ENCODE measurements around the gene AP1B1. TPM values are rescaled to one million over a fixed set of nuclear protein-coding genes. Genes with fewer than 3 reads are reported as not detected.

Gene AP1B1
- total RNA-seq, 1 donor from 2014 or later: 70.3 TPM

DNA sequence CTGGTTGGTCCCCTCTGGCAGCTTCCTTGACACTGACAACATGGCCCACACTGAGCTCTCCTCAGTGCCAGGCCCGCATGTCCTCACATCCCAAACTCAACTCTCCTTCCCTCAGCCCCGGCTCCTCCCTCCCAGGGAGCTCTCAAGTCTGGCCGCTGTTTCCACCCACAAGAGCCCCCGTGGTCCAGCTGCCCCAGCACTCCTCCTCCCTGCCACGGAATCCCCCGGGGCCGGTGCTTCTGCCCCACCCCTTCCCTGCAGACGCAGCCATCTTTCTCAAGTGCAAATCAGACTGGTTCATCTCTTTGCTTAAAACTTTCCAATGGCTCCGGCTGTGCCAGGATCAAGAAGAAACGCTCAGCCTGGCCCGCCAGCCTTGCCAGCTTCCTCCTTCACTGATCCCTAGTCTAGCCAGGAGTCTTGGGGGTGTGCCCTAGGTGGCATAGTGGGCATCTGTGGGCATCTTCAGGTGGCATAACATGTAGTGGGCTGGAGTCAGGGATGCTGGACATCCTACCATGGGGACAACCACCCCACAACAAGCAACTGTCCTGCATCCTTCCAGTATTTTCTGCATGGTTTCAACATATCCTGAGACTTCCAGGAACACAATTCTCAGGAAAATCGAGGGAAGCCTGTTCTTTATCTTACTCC is 50.6 kb downstream of the AP1B1 start:
- Histone ChIP-seq H3K9me3 (no peaks in the 10 kb centered on the region), H3K4me3 (no peak overlapping the region), H3K36me3 (peaks cover 100% of the 10 kb centered on the region), H3K27ac (no peak overlapping the region), H3K27me3 (ENCODE audit: low read depth) (no peaks in the 10 kb centered on the region), H3K4me1 (peaks cover 7% of the 10 kb centered on the region)
- intact Hi-C loops (cut with DNase I): no loop called here
- no peak for DNase-seq
- no peak for ATAC-seq
- TF ChIP-seq, protein P1, sequence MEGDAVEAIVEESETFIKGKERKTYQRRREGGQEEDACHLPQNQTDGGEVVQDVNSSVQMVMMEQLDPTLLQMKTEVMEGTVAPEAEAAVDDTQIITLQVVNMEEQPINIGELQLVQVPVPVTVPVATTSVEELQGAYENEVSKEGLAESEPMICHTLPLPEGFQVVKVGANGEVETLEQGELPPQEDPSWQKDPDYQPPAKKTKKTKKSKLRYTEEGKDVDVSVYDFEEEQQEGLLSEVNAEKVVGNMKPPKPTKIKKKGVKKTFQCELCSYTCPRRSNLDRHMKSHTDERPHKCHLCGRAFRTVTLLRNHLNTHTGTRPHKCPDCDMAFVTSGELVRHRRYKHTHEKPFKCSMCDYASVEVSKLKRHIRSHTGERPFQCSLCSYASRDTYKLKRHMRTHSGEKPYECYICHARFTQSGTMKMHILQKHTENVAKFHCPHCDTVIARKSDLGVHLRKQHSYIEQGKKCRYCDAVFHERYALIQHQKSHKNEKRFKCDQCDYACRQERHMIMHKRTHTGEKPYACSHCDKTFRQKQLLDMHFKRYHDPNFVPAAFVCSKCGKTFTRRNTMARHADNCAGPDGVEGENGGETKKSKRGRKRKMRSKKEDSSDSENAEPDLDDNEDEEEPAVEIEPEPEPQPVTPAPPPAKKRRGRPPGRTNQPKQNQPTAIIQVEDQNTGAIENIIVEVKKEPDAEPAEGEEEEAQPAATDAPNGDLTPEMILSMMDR (IDR thresholded peaks at IDR 0.05): no peak

DNA sequence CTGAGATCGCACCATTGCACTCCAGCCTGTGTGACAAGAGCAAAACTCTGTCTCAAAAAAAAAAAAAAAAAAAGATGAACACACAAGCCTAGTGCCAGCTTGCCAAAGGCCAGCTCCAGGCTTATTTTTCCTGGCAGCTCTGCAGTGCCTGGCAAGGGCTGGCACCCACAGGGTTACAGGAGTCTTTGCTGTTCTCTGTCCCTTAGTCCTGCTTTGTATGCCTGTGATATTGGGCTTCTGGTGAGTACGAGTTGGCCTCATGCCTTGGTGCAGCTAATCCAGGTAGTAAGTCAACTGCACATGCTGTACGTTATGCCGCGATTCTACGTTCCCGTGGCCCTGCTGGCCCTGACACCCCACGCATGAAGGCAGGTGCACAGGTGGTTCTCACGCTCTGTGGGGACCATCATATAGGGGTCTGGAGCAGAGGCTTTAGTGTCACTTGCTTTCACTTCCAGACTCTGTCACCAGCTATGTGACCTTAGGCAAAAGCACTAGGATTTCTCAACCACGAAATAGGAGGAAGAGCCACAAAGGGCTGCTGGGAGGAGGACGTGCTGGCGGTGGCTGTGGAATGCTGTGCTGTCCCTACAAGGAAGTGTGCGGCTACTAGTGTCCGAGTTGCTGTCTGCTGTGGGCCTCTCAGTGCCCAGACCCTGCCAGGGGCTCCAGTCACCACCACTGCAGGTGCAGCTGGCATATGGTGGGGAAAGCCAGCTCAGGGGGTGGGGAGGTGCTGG is 51.4 kb downstream of the AP1B1 start:
- DNase-seq: no peak
- peak; percentile 29 to 38 for ATAC-seq
- intact Hi-C loops (cut with DNase I): no loop called here
- Histone ChIP-seq H3K4me3 (no peak overlapping the region), H3K27ac (no peak overlapping the region), H3K27me3 (ENCODE audit: low read depth) (no peaks in the 10 kb centered on the region), H3K36me3 (peaks cover 100% of the 10 kb centered on the region), H3K9me3 (no peaks in the 10 kb centered on the region), H3K4me1 (no peaks in the 10 kb centered on the region)
- TF ChIP-seq, protein P1 (IDR thresholded peaks at IDR 0.05): no peak

DNA sequence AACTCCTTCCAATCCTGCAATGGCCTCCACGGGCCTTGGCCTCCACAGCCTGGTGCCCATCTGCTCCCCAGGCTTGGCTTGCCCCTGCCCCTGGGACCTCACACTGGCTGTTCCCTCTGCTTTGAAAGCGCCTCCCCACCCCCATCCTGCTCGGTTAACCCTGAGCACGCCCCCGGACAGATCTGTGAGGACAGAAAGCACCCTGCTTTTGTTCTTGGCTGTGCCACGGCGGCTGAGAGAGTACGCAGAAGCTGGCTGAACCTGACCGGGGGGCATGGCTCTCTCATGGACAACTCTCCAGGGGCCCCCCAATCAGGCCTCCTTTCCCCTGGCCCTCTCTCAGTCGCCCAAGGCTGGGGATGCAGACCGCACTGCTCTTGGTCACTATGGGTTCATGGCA is 52.7 kb downstream of the AP1B1 start:
- Histone ChIP-seq H3K4me3 (no peak overlapping the region), H3K27me3 (ENCODE audit: low read depth) (no peaks in the 10 kb centered on the region), H3K9me3 (no peaks in the 10 kb centered on the region), H3K27ac (no peak overlapping the region), H3K36me3 (peaks cover 100% of the 10 kb centered on the region), H3K4me1 (no peaks in the 10 kb centered on the region)
- intact Hi-C loops (cut with DNase I): no loop called here
- ATAC-seq (no peak), DNase-seq (no peak)
- TF ChIP-seq, protein P1 (IDR thresholded peaks at IDR 0.05): no peak

DNA sequence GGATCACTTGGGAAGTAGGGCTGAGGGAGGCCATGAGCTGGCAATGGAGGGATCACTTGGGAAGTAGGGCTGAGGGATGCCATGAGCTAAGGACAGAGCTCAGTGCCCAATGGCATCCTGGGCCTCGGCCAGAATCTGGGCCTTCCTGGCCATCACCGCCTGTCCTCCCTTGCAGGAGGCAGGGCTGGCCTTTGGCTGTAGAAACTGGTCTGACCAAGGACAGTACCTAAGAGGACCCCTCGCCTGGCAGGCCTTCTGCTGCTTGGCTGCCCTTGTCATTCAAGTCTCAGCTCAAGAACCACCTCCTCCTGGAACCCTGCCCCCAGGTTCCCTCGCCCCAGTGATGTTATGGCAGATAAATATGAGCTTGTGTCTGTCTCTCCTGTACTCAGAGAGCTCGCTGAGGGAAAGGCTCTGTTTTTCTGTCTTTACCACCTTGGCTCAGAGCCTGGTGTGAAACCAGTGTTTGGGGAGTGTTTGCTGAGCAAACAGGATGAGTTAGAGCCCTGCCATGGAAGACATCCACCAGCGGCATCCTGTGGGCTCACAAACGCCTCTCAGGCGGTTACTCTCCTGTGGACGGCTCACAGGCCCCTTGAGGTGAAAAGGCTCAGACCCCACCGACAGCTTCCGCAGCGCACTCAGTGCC is 53.5 kb downstream of the AP1B1 start:
- DNase-seq: no peak
- TF ChIP-seq, protein P1 (IDR thresholded peaks at IDR 0.05): no peak
- intact Hi-C loops (cut with DNase I): no loop called here
- ATAC-seq: no peak
- Histone ChIP-seq H3K4me3 (no peak overlapping the region), H3K36me3 (peaks cover 100% of the 10 kb centered on the region), H3K9me3 (no peaks in the 10 kb centered on the region), H3K27ac (no peak overlapping the region), H3K4me1 (no peaks in the 10 kb centered on the region), H3K27me3 (ENCODE audit: low read depth) (no peaks in the 10 kb centered on the region)

DNA sequence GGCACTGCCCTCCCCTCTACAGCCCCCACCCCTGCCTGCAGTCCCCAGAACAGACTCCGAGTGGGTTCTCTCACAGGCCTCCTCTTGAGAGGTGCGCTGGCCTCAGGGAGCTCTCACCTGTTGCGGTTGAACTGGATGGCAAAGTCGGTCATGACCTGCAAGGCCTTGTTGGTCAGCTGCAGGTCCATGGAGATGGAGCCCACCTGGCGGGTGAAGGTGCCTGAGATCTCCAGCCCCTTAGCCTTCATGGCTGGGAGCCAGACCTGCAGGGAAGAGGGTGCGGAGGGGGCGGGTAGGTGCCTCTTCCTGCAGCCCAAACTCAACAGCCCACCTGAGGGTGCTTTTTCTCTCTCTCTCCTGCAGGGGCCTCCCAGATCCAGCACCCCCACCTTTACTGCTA is 54.2 kb downstream of the AP1B1 start:
- no peaks in the 10 kb centered on the region for H3K27me3 ChIP-seq (ENCODE audit: low read depth)
- intact Hi-C loops (cut with DNase I): no loop called here
- ATAC-seq (no peak), DNase-seq (no peak)
- TF ChIP-seq, protein P1 (IDR thresholded peaks at IDR 0.05): no peak
- H3K27ac ChIP-seq: no peak overlapping the region
- no peaks in the 10 kb centered on the region for H3K4me1 ChIP-seq
- no peak overlapping the region for H3K4me3 ChIP-seq
- H3K36me3 ChIP-seq: peaks cover 100% of the 10 kb centered on the region
- H3K9me3 ChIP-seq: no peaks in the 10 kb centered on the region

Data from lower lobe of right lung (tissue), 2 donors.